HG02840 (cell line): ENCODE measurements around the gene ERCC1.

Experiments used
- ATAC-seq: cut with Tn5 transposase; IDR thresholded peaks from one replicate; pipeline ENCODE4 v1.9.1; 2021; ENCODE audit warnings: mild to moderate bottlenecking, moderate library complexity, moderate number of reproducible peaks; ENCODE audit not compliant: unreplicated experiment, low FRiP score

ERCC1 gene

DNA sequence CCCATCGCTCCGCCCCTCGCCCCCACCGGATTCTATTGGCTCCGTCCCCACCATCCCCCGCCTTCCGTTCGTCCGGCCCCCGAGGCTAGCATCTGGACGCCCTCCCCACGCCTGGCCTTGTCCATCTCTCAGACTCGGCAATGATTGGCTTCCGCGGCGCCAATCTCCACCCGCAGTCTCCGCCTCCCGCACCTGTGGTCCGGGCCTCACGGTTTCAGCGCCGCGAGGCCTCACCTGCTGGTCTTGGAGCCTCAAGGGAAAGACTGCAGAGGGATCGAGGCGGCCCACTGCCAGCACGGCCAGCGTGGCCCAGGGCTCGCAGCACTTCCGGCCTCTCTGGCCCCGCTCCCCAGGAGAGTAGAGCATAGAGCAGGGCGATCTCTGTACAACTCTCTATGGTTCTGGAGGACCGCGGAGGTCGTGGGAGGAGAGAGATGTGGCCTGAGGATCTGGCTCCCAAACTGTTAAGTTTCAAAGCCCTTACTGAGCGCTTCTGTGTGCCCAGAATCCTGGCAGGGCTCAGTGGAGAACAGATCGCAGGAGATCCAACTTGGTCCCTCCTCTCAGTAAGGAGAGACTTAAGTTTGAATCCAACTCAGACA lies at the start of gene ERCC1:
ERCC1 (minus strand) TSS at position 329 of the 602 bp plus-strand sequence. CDS start 543 bp downstream, outside the sequence.
- ATAC-seq: peak; percentile 55

DNA sequence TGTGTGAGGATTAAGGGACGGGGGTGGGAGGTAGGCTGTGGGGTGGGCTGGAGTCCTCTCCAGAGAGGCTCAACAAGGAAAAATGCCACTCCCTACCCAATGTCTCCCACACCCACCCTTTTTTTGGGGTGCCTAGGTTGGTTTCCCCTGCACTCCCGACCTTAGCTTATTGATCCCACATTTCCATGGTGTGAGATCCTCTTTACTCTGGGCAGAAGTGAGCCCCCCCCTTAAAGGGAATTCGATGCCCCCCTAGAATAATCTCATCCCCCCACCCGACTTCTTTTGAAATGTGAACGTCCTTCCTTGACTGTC lies 49.6 kb upstream of the ERCC1 start:
- no peak for ATAC-seq

DNA sequence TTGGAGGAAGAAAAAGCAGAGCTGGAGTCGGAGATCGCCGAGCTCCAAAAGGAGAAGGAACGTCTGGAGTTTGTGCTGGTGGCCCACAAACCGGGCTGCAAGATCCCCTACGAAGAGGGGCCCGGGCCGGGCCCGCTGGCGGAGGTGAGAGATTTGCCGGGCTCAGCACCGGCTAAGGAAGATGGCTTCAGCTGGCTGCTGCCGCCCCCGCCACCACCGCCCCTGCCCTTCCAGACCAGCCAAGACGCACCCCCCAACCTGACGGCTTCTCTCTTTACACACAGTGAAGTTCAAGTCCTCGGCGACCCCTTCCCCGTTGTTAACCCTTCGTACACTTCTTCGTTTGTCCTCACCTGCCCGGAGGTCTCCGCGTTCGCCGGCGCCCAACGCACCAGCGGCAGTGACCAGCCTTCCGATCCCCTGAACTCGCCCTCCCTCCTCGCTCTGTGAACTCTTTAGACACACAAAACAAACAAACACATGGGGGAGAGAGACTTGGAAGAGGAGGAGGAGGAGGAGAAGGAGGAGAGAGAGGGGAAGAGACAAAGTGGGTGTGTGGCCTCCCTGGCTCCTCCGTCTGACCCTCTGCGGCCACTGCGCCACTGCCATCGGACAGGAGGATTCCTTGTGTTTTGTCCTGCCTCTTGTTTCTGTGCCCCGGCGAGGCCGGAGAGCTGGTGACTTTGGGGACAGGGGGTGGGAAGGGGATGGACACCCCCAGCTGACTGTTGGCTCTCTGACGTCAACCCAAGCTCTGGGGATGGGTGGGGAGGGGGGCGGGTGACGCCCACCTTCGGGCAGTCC lies 49.0 kb upstream of the ERCC1 start:
- no peak for ATAC-seq

DNA sequence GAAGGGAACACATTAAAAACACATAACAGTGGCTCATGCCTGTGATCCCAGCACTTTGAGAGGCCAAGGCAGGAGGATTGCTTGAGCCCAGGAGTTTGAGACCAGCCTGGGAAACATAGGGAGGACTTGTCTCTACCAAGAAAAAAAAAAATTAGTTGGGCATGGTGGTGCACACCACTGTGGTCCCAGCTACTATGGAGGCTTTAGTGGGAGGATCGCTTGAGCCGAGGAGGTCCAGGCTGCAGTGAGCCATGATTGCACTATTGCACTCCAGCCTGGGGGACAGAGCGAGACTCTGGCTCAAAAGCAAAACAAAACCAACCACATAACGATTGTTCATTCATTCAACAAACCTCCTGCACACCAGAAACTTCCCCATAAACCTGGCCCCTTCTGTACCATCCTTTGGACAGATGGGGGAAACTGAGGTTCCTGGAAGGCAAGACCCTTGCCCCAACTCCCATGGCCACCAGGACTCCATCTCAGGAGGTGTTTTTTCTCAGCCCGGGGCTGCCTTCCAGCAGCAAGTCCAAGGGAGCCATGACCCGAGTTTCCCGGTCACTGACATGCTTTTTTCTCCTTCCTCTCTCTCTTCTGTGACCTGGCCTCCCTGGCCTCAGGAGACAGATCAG lies 48.3 kb upstream of the ERCC1 start:
- ATAC-seq: no peak

DNA sequence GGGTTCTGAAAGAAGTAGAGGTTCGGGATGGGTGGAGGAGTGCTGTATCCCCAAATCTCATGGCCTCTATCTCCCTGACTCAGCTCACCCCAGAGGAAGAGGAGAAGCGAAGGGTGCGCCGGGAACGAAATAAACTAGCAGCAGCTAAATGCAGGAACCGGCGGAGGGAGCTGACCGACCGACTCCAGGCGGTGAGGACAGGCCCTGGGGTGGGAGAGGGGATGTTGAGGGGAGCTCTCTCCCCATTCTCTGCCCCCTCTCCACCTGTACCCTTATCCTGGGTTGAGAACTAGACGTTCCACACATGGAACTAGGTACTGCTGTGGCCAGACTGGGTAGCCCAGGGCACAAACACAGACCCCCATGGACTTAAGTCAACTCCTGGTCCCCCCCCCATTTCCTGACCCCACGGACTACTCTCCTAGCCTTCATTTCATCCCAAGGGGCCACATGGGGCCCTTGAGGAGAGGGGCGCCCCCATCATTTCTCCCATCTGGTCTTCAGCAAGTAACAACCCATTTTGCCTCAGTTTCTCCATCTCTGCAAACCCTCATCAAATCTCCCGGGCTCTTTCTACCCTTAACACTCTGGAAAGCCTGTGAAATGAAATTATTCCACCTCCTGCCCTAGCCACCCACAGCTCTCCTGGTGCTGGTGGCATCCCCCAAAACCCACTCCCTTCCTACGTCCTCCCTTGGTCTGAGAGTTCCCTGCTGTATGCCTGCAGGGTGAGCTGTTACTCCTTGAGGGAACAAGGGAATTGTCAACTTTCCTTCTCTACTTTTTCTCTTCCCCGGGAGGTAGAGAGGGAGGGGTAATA lies 47.6 kb upstream of the ERCC1 start:
- ATAC-seq: no peak

DNA sequence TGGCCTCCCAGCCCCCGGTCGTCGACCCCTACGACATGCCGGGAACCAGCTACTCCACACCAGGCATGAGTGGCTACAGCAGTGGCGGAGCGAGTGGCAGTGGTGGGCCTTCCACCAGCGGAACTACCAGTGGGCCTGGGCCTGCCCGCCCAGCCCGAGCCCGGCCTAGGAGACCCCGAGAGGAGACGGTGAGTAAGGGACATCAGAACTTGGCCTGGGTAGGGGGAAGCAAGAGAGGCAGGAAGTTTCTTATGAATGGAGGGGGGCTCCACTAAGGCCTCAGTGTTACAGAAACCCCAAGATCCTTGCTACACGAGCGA lies 47.0 kb upstream of the ERCC1 start:
- ATAC-seq: no peak

DNA sequence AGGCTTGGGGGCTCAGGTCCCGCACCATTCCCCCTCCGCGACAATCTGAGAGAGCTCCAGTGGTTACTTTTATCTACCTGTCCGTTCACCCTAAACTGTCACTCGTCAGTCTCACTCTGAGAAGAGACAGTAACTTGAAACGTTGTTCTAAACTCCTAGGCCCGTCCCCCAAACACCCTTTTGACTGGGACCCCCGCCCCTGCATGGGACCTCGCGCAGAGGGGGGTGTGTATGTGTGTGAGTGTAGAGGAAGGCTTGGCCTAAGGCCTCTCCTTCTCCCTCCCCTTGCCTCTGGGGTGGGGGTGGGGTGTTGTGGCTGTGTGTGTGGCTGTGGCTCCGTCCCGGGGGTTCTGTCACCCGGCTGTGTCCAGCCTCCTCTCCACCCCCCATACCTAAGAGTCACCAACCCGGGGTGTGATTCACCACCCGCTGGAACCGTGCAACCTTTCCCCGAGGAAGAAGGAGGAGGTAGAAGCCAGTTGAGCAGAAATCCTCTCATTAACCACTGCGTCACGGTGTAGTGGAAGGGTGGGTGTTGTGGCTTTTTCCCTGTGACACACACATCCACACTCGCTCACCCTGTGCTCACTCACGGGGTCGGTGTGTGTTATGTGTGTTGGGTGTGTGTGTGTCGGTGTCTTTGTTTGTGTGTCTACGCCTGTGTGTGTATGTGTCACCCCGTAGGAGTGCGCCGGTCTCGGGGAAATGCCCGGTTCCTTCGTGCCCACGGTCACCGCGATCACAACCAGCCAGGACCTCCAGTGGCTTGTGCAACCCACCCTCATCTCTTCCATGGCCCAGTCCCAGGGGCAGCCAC lies 46.4 kb upstream of the ERCC1 start:
- no peak for ATAC-seq

DNA sequence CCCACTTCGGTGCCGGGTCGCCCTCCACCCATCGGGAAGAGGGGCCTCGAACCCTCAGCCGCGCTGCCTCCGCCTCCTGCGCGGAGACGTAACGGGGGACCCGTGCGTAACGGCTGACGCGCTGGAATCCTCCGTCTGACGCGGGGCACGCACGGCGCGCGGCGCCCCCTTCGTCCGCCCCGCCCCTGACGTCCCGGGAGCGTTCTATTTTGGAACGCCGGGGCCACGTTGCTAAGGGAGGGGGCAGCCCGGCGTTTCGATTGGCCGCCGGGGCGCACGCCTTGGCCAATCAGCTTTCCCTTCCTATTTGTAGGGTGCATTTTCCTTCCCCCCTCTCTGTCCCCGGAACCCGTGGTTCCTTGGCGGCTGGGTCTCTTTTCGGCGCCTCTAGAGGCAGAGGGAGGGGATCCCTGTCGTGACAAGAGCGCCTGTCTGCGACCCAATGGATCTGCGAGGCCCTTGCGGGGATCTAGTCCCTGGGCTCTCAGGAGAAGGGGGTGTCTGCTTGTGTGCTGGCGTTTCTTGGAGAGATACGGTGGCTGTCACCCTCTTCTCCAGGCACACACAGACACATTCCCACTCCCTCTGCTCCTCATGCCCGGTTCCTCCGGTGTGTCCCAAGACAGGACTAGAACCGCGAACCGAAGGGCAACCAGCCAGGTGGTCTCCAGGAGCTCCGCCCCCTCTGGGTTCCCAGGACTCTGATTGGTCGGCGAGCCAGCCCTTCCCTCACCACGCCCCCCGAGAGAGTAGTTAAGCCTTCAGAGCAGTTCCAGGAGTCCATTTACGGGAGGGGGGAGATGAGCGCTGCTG lies 45.6 kb upstream of the ERCC1 start:
- peak; percentile 56 for ATAC-seq

DNA sequence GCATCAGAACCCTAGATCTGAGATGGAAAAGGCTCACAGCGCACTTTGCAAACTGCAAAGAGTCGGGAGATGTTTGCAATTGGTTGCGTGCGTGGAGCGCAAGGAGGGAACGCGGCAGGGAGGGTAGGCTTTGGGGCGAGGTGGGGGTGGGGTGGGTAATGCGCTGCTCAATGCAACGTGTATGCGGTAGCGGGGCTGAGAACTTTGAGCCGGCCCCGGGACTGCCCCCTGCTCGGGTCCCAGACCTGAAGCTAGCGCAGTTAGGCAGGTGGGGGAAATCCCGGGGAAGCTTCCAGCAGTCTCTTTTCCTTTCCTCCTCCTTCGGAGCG lies 45.0 kb upstream of the ERCC1 start:
- ATAC-seq: peak; percentile 23

DNA sequence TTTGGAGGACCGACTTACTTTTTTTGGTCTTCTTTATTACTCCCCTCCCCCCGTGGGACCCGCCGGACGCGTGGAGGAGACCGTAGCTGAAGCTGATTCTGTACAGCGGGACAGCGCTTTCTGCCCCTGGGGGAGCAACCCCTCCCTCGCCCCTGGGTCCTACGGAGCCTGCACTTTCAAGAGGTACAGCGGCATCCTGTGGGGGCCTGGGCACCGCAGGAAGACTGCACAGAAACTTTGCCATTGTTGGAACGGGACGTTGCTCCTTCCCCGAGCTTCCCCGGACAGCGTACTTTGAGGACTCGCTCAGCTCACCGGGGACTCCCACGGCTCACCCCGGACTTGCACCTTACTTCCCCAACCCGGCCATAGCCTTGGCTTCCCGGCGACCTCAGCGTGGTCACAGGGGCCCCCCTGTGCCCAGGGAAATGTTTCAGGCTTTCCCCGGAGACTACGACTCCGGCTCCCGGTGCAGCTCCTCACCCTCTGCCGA lies 44.5 kb upstream of the ERCC1 start:
- no peak for ATAC-seq

DNA sequence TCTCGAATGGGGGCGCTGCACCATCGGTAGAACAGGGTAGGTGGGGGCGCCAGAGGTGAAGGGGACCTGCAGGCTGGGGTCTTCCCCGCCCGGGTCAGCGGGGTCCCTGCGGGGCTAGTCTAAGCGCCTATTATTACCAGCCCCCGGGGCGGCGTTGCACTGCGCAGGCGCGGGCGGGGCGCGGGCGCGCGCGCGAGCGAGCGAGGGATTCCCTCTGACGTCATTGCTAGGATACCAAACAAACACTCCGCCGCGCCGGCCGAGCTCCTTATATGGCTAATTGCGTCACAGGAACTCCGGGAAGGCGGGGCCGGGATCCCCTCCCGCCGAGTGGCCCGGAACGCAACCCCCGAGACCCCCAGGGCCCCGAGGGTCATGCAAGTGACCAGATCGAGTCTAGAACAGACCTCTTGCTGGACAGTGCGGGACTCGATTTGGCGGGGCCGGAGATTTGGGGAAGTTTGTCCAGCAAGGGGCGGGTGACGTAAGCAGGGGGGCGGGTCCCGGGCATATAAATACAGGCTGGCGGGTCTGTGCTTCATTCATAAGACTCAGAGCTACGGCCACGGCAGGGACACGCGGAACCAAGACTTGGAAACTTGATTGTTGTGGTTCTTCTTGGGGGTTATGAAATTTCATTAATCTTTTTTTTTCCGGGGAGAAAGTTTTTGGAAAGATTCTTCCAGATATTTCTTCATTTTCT lies 43.9 kb upstream of the ERCC1 start, which contains the start of gene FOSB:
FOSB (plus strand) TSS at position 541 of the 703 bp plus-strand sequence. CDS start 591 bp downstream, outside the sequence.
- ATAC-seq: peak; percentile 55

DNA sequence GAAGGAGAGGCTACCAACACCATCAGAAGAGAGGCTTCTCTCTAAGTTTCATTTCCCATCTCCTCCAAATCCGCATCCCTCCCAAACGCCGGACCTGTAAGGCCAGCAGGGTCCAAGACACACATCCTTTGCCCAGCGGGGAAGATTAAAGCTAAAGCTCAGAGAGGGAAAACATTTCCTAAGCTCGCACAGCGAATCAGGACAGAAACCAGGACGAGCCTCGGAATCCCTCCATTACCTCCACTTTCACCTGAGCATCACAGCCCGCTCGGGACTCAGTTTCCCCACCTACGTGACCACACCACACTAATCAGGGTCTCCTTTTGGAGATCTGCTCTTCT lies 43.4 kb upstream of the ERCC1 start:
- no peak for ATAC-seq

DNA sequence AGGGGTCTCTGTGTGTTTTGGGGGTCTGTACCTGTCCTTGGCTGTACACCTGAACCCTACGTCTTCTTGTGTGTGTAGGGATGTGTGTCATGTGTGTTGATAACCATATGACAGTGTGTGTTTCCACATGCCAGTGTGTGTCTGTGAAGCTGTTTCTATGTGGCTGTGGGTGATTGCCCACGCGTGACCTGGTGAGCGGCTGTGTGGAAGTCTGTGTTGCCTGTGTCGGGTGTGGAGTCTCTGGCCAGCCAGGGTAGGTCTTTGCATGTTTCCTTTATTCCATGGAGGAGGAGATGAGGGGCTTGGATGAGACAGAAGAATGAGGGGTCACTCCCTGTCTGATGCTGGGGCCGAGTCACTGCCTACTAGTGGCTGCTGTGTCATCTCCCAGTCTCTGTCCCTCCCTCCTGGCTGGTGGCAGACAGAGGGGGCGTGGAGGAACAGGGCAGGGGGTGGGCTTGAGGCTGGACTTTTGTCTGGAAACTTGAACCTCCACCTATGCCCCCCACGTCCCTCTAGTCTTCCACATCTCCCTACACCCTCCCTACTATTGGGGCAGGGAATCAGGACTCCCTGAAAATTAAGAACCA lies 41.2 kb upstream of the ERCC1 start:
- no peak for ATAC-seq

DNA sequence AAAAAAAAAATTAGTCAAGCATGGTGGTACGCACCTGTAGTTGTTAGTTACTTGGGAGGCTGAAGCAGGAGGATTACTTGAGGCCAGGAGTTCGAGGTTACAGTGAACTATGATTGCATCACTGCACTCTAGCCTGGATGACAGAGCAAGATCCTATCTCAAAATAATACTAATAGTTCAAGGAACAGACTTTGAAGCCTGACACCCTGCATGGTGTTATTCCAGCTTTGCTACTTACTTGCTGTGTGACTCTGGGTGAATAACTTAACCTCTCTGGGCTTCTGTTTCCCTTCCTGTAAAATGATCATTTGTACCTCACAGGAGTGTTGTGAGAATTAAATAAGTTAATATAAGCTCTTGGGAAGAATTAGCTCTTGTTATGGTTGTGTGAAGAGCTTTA lies 40.6 kb upstream of the ERCC1 start:
- ATAC-seq: no peak

DNA sequence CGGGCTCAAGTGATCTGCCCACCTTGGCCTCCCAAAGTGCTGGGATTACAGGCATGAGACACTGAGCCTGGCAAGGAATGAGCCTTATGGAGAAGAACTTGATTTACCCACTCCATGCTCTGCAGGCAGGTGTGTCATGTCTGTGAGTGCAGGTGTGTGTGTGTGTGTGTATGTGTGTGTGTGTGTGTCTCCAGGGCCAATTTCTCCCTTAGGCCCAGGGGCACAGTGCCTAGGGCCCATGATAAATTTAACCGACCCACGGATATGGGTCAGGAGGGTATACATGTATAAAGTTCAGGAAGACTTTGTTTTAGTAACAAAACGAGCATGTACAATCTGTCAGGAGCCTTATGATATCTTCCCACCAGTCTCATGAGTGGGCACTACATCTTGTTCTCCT lies 39.5 kb upstream of the ERCC1 start:
- ATAC-seq: no peak

DNA sequence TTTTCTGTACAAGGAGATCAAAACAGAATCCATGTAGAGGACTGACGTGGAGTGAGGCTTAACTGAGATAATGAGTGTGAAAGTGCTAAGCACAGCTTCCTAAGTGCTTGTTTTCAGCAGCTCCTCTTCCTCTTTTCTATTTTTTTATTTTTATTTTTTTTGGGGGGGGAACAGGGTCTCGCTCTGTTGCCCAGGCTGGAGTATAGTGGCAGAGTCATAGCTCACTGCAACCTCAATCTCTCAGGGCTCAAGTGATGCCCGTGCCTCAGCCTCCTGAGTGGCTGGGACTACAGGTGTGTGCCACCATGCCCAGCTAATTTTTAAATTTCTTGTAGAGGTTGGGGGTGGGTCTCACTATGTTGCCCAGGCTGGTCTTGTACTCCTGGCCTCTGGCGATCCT lies 38.5 kb upstream of the ERCC1 start:
- ATAC-seq: no peak

DNA sequence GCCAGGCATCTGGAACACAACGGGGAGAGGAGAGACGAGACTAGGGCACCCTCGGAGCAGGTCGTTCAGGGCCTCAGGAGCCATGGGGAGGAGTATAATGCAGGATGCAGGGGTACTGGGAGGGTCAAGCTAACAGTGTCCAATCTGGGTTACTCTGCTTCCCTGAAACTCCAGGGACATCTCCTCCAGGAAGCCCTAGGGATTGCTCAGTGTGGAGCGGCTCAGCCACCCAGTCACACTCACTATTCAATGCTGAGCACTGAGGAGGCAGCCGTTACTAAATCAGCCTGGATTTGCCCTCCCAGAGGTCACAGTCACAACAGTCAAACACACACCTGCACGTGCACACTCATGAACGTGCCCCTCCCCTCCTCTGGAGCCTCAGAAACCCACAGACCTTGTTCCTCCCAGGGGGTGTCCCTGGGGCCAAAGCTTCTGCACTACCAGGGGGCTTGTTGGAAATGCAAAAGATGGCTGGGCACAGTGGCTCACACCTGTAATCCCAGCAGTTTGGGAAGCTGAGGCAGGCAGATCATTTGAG lies 37.2 kb upstream of the ERCC1 start:
- ATAC-seq: no peak

DNA sequence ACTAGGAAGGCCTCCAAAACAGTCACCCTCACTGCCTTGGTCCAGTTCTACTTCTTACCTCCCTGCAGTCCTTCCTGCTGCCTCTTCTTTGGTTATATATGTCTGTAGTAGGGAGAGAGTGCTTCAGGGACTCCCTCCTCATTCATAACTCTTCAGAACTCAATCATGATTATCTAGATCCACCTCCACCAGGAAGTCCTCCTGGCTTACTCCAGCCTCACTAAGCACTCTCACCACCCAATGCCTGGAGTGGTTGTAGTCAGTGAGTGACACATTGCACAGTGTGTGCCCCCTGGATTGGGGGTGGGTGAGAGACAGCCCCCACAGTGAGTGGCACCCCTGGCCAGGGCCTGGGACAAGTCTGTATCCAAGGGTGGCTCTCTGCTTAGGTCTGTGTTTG lies 34.1 kb upstream of the ERCC1 start:
- ATAC-seq: no peak
